Measurements from ENCODE around the gene LRRC31. TPM values are rescaled to one million over a fixed set of nuclear protein-coding genes. Genes with fewer than 3 reads are reported as not detected.

Gene LRRC31
- total RNA-seq, 1 experiment from 2014 or later: not detected

GRCh38 chr3:169879013-169879557 lies 9.3 kb upstream of the LRRC31 start:
- no peaks in the 10 kb centered on the region for H3K4me1 ChIP-seq
- no peak for DNase-seq
- H3K4me3 ChIP-seq: no peak overlapping the region
- H3K36me3 ChIP-seq: no peaks in the 10 kb centered on the region
- H3K27me3 ChIP-seq: no peaks in the 10 kb centered on the region
- no peaks in the 10 kb centered on the region for H3K9me3 ChIP-seq (replicated peaks)
- H3K27ac ChIP-seq: no peak overlapping the region

GRCh38 chr3:169871129-169871886 lies 1.6 kb upstream of the LRRC31 start:
- Histone ChIP-seq H3K27ac (no peak overlapping the region), H3K36me3 (no peaks in the 10 kb centered on the region), H3K27me3 (no peaks in the 10 kb centered on the region), H3K9me3 (replicated peaks) (no peaks in the 10 kb centered on the region), H3K4me1 (no peaks in the 10 kb centered on the region), H3K4me3 (no peak overlapping the region)
- DNase-seq: peak in 1 of 2 experiments; percentile 11

GRCh38 chr3:169868369-169868768 lies 1.4 kb downstream of the LRRC31 start:
- Histone ChIP-seq H3K36me3 (no peaks in the 10 kb centered on the region), H3K4me3 (no peak overlapping the region), H3K4me1 (peaks cover 3% of the 10 kb centered on the region; the same call in 1 of the 2 replicates), H3K9me3 (replicated peaks) (no peaks in the 10 kb centered on the region), H3K27me3 (no peaks in the 10 kb centered on the region), H3K27ac (no peak overlapping the region)
- no peak for DNase-seq

GRCh38 chr3:169867584-169868210 lies 2.0 kb downstream of the LRRC31 start:
- H3K36me3 ChIP-seq: no peaks in the 10 kb centered on the region
- H3K27me3 ChIP-seq: no peaks in the 10 kb centered on the region
- H3K4me3 ChIP-seq: no peak overlapping the region
- H3K27ac ChIP-seq: no peak overlapping the region
- H3K4me1 ChIP-seq: peaks cover 3% of the 10 kb centered on the region; the same call in 1 of the 2 replicates
- DNase-seq: no peak
- no peaks in the 10 kb centered on the region for H3K9me3 ChIP-seq (replicated peaks)

GRCh38 chr3:169865176-169865767 lies 4.5 kb downstream of the LRRC31 start:
- H3K27ac ChIP-seq: no peak overlapping the region
- no peak for DNase-seq
- H3K4me1 ChIP-seq: peaks cover 3% of the 10 kb centered on the region; the same call in 1 of the 2 replicates
- no peaks in the 10 kb centered on the region for H3K36me3 ChIP-seq
- H3K27me3 ChIP-seq: no peaks in the 10 kb centered on the region
- no peak overlapping the region for H3K4me3 ChIP-seq
- H3K9me3 ChIP-seq (replicated peaks): no peaks in the 10 kb centered on the region

GRCh38 chr3:169864270-169864669 lies 5.5 kb downstream of the LRRC31 start:
- Histone ChIP-seq H3K4me3 (no peak overlapping the region), H3K27me3 (no peaks in the 10 kb centered on the region), H3K27ac (no peak overlapping the region), H3K36me3 (no peaks in the 10 kb centered on the region), H3K4me1 (peaks cover 3% of the 10 kb centered on the region; the same call in 1 of the 2 replicates), H3K9me3 (replicated peaks) (no peaks in the 10 kb centered on the region)
- no peak for DNase-seq

GRCh38 chr3:169863458-169863899 lies 6.3 kb downstream of the LRRC31 start:
- peak; percentile 28 to 80 for DNase-seq

GRCh38 chr3:169861871-169862270 lies 7.9 kb downstream of the LRRC31 start:
- Histone ChIP-seq H3K4me1 (peaks cover 3% of the 10 kb centered on the region; the same call in 1 of the 2 replicates), H3K27me3 (no peaks in the 10 kb centered on the region), H3K4me3 (no peak overlapping the region), H3K9me3 (replicated peaks) (no peaks in the 10 kb centered on the region), H3K27ac (no peak overlapping the region), H3K36me3 (no peaks in the 10 kb centered on the region)
- no peak for DNase-seq

More at GRCh38 chr3:169863458-169863899, 6.3 kb downstream of the LRRC31 start:
- peaks cover 3% of the 10 kb centered on the region; the same call in 1 of the 2 replicates for H3K4me1 ChIP-seq
- no peak overlapping the region for H3K4me3 ChIP-seq
- H3K36me3 ChIP-seq: no peaks in the 10 kb centered on the region
- H3K27ac ChIP-seq: no peak overlapping the region
- no peaks in the 10 kb centered on the region for H3K27me3 ChIP-seq
- no peaks in the 10 kb centered on the region for H3K9me3 ChIP-seq (replicated peaks)

GRCh38 chr3:169857811-169858210 lies 11.9 kb downstream of the LRRC31 start:
- H3K9me3 ChIP-seq (replicated peaks): no peaks in the 10 kb centered on the region
- H3K4me3 ChIP-seq: no peak overlapping the region
- H3K36me3 ChIP-seq: no peaks in the 10 kb centered on the region
- H3K4me1 ChIP-seq: no peaks in the 10 kb centered on the region
- H3K27ac ChIP-seq: no peak overlapping the region
- no peaks in the 10 kb centered on the region for H3K27me3 ChIP-seq
- no peak for DNase-seq

GRCh38 chr3:169855514-169855913 lies 14.2 kb downstream of the LRRC31 start:
- DNase-seq: no peak
- Histone ChIP-seq H3K4me1 (no peaks in the 10 kb centered on the region), H3K27ac (no peak overlapping the region), H3K4me3 (no peak overlapping the region), H3K27me3 (no peaks in the 10 kb centered on the region), H3K36me3 (no peaks in the 10 kb centered on the region), H3K9me3 (replicated peaks) (no peaks in the 10 kb centered on the region)

GRCh38 chr3:169850618-169851017 lies 19.1 kb downstream of the LRRC31 start:
- Histone ChIP-seq H3K27ac (no peak overlapping the region), H3K9me3 (replicated peaks) (no peaks in the 10 kb centered on the region), H3K4me1 (no peaks in the 10 kb centered on the region), H3K27me3 (no peaks in the 10 kb centered on the region), H3K36me3 (no peaks in the 10 kb centered on the region), H3K4me3 (no peak overlapping the region)
- DNase-seq: no peak

- H3K4me3 ChIP-seq: no peak overlapping the region
- no peak for DNase-seq
- H3K27me3 ChIP-seq: no peaks in the 10 kb centered on the region
- H3K4me1 ChIP-seq: no peaks in the 10 kb centered on the region
- H3K27ac ChIP-seq: no peak overlapping the region
- no peaks in the 10 kb centered on the region for H3K36me3 ChIP-seq
- no peaks in the 10 kb centered on the region for H3K9me3 ChIP-seq (replicated peaks)
Observed at GRCh38 chr3:169848741-169849140, 21.0 kb downstream of the LRRC31 start.

- no peaks in the 10 kb centered on the region for H3K27me3 ChIP-seq
- no peaks in the 10 kb centered on the region for H3K9me3 ChIP-seq (replicated peaks)
- H3K27ac ChIP-seq: no peak overlapping the region
- H3K4me3 ChIP-seq: no peak overlapping the region
- no peaks in the 10 kb centered on the region for H3K4me1 ChIP-seq
- peak in 1 of 2 experiments; percentile 22 for DNase-seq
- no peaks in the 10 kb centered on the region for H3K36me3 ChIP-seq
Observed at GRCh38 chr3:169847896-169848295, 21.8 kb downstream of the LRRC31 start.

GRCh38 chr3:169846458-169847193 lies 23.1 kb downstream of the LRRC31 start:
- Histone ChIP-seq H3K4me1 (no peaks in the 10 kb centered on the region), H3K9me3 (replicated peaks) (no peaks in the 10 kb centered on the region), H3K36me3 (no peaks in the 10 kb centered on the region), H3K4me3 (no peak overlapping the region), H3K27me3 (no peaks in the 10 kb centered on the region), H3K27ac (no peak overlapping the region)
- no peak for DNase-seq

All from SJCRH30 (cell line).